ENCODE results near the gene UBE2E2.

DNA sequence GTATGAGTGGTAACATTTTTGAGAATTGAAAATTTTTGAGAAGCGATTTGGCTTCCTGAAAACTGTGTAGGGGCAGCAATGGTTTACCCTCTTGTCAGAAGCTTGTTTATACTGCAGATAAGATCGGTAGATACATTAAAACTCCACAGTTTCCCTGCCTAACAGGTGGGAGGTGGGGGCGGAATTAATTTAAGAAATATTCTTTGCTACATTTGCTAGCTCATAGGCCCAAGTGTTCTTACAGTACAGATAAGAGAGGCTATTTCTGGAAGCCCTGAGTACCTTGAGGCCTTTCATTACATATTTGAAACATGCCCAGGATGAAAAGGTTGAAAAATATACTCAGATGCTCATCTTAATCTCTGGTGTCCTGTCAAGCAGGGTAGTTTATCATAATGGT, 285.5 kb downstream of the UBE2E2 start:
- TF ChIP-seq EGR1 (IDR thresholded peaks at IDR 0.05) = no peak
- TF ChIP-seq TEAD4 (IDR thresholded peaks at IDR 0.05) = no peak
- no peak for TF ChIP-seq CEBPB (IDR thresholded peaks at IDR 0.05)
- TF ChIP-seq NFIC (IDR thresholded peaks at IDR 0.05) = no peak
- no peak for TF ChIP-seq TAF1 (IDR thresholded peaks at IDR 0.05; ENCODE audit: low read depth)
- TF ChIP-seq EP300 (IDR thresholded peaks at IDR 0.05; ENCODE audit: borderline replicate concordance) = no peak
- TF ChIP-seq, protein P1, sequence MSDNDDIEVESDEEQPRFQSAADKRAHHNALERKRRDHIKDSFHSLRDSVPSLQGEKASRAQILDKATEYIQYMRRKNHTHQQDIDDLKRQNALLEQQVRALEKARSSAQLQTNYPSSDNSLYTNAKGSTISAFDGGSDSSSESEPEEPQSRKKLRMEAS (IDR thresholded peaks at IDR 0.05) = no peak

Data from Ishikawa (cell line).